GM21381 (cell line): ENCODE data around the gene TMEM9.
"Not testable (repeated sequence)": the region's sequence is repeated elsewhere in the genome, so short reads cannot be mapped to it uniquely, and the experiment has no call there.

Experiments
- ATAC-seq: cut with Tn5 transposase; IDR thresholded peaks from one replicate; pipeline ENCODE4 v1.9.1; 2021; ENCODE audit warnings: mild to moderate bottlenecking, moderate library complexity; ENCODE audit not compliant: unreplicated experiment

TMEM9 gene

GRCh38 chr1:201175820-201176500 lies 21.7 kb upstream of the TMEM9 start:
- ATAC-seq = no peak

DNA sequence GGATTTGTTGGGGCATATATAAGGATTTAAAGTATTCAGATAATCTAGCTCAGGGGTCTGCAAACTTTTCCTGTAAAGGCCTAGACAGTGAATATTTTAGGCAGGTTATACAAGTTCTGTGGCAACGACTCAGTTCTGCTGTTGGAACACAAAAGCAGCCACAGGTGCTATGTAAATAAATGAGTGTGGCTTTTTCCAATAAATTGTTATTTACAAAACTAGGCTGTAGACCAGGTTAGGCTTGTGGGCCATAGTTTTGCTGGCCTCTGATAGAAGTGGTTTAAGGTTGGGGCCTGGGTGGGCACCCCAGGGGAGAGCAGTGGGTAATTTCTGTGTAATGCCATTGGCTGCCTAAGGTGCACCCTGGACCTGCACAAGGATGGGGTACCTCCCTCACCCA lies 19.5 kb upstream of the TMEM9 start:
- no peak for ATAC-seq

DNA sequence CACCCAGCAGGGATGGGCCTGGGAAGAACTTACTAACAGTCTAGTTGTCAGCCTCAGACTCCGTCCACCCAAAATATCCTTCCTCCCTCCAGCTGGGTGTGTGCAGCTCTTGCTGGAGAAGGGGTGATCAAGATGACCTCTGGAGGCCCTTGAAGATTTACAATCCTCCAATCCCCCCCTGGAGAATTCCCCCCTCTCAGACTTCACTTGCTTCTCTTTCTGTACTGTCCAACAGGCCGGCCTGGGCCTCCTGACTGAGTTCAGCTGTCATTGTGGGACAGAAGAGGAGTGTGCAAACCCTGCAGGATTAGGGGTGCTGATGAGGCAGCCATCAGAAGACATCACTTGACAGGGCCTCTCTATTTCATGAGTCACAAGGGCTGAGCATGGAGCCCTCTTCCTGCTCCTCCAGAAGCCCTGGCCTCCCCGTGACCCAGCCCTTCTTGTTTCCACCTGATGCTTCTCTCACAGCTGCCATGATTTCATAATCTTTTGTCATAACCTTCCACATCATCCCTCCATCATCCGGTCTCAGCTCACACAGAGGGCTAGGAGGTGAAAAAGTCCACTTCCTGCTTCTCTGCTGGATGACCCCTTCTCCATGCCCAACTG lies 18.8 kb upstream of the TMEM9 start:
- ATAC-seq = no peak

- ATAC-seq = no peak
These were observed 18.1 kb upstream of the TMEM9 start for GRCh38 chr1:201172326-201172725.

- ATAC-seq = peak; percentile 43
These were observed 17.1 kb upstream of the TMEM9 start for GRCh38 chr1:201171063-201172036.

DNA sequence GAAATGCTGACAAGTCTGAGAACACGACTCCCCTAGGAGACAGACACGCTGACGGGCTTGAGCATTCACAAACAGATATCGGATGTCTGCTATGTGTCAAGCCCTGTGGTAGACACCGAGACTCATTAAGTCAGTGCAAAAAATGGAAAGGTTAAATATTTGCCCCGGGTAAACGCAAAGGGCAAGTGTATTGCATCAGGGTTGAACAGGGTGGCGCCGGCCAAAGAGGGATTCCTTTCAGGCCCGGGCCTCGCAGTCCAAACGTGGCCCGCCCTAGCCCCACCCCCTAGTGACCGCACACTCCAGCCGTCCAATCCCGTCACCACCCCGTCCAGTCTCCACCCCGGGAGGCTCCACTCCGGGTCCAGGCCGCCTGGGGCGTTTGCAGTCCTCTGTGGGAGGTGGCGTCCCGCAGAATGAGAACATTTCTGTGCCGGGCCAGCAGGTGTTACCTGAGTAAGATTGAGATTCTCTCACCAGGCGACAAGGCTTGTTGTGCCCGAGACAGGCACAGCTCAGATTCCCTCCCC lies 16.3 kb upstream of the TMEM9 start:
- peak; percentile 95 for ATAC-seq

- no peak for ATAC-seq
These were observed 15.8 kb upstream of the TMEM9 start for GRCh38 chr1:201169971-201170532.

GRCh38 chr1:201169203-201169602 lies 14.9 kb upstream of the TMEM9 start:
- ATAC-seq = no peak

DNA sequence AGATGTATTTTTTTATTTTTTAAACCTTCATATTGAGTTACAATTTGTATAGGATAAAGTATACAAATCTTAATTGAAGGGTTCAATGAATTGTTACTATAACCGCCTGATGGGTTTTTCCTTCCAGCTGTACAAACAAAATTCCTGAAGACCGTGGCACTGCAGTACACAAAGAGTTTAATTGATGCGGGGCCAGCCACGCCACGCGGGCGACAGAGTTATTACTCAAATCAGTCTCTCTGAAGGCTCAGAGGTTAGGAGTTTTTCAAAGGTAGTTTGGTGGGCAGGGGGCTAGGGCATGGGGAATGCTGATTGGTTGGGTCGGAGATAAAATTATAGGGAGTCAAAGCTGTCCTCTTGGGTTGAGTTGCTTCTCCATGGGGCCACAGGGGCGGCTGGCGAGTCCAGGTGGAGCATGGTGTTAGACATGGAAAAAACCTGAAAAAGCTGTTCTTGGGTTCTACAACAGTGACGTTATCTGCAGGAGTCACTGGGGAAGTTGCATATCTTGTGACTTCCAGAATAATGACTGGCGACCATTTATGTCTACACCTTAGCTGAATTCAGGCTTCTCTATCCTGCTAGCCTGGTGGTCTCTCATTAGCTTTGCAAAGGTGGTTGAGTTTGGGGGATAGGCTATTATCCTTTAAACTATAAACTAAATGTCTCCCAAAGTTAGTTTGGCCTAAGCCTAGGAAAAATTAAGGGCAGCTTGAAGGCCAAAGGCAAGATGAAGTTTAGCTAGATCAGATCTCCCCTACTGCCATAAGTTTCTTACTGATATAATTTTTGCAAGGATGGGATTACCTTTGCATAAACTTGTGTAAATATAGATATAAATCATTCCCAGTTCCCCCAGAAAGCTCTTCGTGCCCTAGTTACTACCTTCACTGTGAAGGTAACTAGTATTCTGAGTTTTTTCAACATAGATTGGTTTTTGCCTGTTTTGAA lies 13.0 kb upstream of the TMEM9 start:
- ATAC-seq = no peak

- ATAC-seq = no peak
These were observed 10.4 kb upstream of the TMEM9 start for GRCh38 chr1:201164645-201165044.

DNA sequence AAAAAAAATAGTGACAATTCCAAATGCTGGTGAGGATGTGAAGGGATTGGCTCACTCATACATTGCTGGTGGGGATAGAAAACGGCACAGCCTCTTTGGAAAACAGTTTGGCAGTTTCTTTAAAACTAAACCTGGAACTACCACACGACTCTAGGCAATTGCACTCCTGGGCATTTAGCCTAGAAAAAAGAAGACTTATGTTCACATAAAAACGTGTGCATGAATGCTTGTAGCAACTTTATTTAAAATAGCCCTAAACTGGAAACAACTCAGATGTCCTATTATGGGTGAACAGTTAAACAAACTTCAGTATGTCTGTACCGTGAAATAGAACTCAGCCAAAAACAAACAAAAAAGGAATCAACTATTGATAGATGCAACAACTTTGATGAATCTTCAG lies 9.4 kb upstream of the TMEM9 start:
- no peak for ATAC-seq

DNA sequence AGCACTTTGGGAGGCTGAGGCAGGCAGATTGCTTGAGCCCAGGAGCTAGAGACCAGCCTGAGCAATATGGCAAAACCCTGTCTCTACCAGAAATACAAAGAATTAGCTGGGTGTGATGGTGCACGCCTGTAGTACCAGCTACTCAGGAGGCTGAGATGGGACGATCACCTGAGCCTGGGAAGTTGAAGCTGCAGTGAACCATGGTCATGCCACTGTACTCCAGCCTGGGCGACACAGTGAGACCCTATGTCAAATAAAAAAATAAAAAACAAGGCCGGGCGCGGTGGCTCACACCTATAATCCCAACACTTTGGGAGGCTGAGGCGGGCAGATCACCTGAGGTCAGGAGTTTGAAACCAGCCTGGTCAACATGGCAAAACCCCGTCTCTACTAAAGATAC lies 8.8 kb upstream of the TMEM9 start:
- not testable (repeated sequence) for ATAC-seq

GRCh38 chr1:201157949-201158348 lies 3.7 kb upstream of the TMEM9 start:
- no peak for ATAC-seq

- no peak for ATAC-seq
These were observed 2.5 kb upstream of the TMEM9 start for GRCh38 chr1:201156819-201157218.

- no peak for ATAC-seq
These were observed 2.1 kb upstream of the TMEM9 start for GRCh38 chr1:201156346-201156745.

DNA sequence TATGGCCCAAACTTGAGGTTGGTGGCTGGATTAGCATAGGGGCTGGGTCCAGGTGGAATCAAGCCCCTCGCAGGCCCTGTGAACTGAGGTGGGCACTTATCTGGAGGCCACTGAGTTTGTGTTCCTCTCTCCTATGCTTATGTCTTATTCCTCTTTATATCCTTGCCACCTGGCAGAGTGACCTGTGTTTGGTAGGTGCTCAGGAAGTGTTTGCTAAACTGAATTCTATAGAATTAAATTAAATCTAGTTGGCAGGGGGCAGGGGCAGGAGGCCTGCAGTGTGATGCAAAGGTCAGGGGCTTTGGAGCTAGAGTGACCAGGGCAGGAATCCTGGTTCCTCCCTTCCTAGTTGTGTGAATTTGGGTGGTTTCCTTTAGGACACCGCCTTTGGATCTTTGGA lies 1.1 kb upstream of the TMEM9 start:
- no peak for ATAC-seq

DNA sequence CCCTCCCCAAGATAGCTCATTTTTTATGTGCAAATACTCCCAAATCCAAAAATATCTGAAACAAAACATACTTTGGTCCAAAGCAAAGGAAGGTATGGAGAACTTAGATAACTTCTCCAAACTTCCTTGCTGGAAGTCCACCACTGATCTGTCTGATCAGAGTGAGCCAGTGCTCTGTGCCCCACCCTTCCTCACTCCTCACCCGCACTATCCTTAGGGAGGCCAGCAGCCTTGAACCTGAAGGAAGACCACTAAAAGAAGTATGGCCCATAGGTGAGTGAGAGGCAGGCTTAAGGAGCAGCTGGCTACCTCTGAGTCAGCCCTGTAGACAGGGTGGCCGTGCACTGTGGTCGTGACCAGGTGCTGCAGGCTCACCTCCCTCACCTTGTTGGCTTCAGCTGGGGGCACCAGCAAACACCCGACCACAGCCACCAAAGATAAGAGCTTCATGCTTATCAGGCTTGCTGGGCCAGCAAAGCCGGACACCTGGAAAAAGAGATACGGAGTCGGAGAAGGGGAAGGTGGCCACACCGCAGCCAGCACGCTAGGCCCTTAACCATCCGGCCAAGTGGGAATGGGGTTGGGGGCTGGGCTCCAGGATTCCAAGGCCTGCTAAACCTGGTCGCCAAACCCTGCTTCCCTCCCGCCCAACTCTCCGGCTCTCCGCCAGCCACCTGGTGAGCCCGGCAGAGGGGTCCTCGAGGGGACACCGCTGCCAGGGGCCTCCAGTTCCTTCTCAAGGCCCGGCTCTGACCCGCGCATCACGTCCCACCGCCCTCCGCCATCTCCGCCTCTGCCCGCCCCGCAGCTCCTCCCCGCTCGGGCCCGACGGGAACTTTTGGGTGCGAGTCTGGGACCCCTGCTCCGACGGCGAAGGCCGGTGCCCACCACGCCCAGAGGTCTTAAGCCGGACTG lies 543 bp downstream of the TMEM9 start:
- ATAC-seq = peak; percentile 64

DNA sequence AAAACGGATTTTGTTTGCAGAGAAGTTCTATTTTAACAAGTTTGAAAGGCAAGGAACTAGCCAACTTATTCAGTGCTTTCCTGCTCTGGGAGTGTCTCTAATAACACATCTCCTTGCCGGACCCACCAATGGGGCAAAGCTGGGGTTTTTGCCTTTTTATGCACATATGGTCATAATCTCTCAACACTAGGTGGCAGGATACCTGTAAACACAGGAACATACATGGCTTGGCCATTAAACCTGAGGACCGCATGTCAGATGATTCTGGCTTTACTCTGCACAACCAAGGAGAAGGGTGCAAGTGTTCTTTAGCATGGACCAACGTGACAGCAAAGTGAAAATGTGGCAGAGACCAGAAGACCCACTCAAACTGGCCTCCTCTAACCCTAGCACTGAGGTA lies 4.9 kb downstream of the TMEM9 start:
- ATAC-seq = no peak
